ENCODE data around the gene GOLGA6B. TPM values are rescaled to one million over a fixed set of nuclear protein-coding genes. Genes with fewer than 3 reads are reported as not detected.
"Not testable (repeated sequence)": the region's sequence is repeated elsewhere in the genome, so short reads cannot be mapped to it uniquely, and the experiment has no call there.

GOLGA6B gene
- total and polyA plus RNA-seq, 12 donors, result not detected

DNA sequence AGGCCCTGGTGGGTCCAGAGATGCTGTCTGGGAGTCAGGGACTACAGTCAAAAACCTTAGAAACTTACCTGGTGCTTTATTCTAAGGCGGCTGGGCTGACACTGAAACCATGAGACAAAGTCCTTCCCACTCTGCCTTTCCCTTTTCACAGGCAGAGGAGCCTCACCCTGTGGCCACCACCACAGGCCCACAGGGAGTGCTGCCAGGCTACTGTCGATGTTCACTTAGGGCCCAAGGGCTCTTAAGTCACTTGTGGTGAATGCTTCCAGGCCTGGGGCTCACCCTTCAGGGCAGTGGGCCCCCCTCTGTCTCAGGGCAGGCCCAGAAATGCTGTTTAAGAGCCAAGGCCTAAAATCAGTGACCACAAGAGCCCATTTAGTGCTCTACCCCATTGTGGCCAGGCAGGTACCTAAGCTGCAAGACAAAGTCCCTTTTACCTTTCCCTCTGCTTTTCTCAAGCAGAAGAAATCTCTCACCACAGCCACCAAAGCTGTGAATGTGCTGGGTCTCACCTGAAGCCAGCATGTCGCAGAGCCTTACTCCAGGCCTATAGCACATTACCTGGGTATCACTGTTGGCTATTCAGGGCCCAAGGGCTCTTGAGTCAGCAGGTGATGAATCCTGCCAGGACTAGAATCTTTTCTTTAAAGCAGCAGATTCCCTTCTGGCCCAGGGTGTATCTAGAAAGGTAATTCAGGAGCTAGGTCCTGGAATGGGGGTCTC, 39.5 kb upstream of the GOLGA6B start:
- intact Hi-C loops (cut with DNase I), result no loop called here
- no peaks in the 10 kb centered on the region for H3K9me3 ChIP-seq
- no peak overlapping the region for H3K4me3 ChIP-seq
- WGBS, 2 donors, result 72 to 76% methylated on average over 3 of the region's 3 CpGs
- DNase-seq, result no peak
- H3K27ac ChIP-seq, result no peak overlapping the region
- peaks cover 0 to 10% (median 0%) of the 10 kb centered on the region in 9 donors for H3K4me1 ChIP-seq
- no peaks in the 10 kb centered on the region for H3K36me3 ChIP-seq
- TF ChIP-seq, protein P1, sequence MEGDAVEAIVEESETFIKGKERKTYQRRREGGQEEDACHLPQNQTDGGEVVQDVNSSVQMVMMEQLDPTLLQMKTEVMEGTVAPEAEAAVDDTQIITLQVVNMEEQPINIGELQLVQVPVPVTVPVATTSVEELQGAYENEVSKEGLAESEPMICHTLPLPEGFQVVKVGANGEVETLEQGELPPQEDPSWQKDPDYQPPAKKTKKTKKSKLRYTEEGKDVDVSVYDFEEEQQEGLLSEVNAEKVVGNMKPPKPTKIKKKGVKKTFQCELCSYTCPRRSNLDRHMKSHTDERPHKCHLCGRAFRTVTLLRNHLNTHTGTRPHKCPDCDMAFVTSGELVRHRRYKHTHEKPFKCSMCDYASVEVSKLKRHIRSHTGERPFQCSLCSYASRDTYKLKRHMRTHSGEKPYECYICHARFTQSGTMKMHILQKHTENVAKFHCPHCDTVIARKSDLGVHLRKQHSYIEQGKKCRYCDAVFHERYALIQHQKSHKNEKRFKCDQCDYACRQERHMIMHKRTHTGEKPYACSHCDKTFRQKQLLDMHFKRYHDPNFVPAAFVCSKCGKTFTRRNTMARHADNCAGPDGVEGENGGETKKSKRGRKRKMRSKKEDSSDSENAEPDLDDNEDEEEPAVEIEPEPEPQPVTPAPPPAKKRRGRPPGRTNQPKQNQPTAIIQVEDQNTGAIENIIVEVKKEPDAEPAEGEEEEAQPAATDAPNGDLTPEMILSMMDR (IDR thresholded peaks at IDR 0.05), result no peak
- no peaks in the 10 kb centered on the region for H3K27me3 ChIP-seq
- ATAC-seq, result peak in 1 of 8 donors; percentile 44

DNA sequence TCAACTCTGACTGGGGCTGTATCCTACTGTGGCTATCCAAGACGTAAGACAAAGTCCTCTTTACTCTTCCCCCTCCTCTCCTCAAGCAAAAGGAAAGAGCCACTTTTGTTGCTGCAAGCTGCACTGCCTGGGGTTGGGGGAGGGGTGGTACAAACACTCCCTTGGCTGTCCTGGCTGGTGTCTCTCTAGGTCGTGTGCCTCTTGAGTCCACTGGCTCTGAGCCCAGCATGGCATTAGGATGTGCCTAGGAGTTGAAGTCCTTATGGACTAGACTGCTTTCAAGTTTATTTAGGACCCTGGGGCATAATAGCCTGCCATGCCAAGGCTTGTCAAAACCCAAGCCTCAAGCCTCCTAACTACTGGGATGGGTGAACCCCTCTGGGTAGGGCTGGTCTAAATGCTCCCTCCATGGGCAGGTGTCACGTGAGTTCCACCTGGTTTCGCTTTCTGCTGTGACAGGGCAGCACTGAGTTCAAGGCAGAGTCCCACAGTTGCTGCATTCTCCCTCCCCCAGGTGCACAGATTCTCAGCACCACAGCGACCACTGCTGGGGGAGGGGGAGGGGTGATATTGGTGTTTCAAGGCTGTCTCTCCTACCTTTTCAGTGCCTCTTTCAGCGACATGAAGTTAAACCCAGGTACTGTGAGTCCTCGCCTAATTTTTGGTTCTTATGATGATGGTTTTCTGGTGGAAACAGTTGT, 38.8 kb upstream of the GOLGA6B start:
- WGBS, 2 donors, result 51 to 54% methylated on average over 6 of the region's 7 CpGs
- peak in 6 of 8 donors; percentile 64 to 91 (median 84) for ATAC-seq
- H3K4me3 ChIP-seq; H3K9me3 ChIP-seq; H3K4me1 ChIP-seq; intact Hi-C loops (cut with DNase I); H3K27me3 ChIP-seq; H3K27ac ChIP-seq; H3K36me3 ChIP-seq: not testable (repeated sequence)
- DNase-seq, result peak; percentile 48 to 60

DNA sequence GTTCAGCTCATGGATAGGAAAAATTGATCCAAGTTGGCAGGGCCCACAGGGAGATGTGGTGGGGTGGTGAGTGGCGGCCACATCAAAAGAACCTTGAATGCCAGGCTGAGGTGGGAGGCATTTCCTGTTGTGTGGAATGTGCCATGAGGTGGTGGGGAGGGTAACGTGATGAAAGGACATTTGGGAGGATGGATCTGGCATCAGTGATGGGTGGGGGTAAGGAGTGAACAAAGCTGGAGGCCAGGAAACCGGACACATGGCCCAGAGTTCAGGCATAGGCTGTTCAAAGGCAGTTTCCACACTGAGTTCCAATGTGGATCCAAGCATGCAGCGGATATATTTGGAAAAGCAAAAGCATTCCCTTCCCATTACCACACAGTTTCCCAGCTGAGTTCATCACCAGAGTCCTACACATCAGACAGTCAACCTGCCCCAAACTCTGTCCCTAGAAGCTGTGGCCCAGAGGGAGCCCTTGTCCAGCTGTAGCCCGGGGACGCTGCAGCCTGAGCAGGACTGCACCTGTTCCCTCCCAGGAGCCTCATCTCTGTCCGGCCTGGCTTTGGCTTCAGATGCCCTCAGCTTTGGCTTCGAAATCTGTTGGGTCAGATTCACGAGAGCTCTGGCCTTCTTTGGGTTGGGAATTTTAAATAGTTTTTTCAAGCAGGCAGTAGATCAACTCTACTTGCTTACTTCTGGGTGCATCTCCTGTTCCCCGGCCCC, 37.8 kb upstream of the GOLGA6B start:
- peaks cover 0 to 10% (median 0%) of the 10 kb centered on the region in 9 donors for H3K4me1 ChIP-seq
- WGBS, 2 donors, result 87 to 88% methylated on average over 10 of the region's 10 CpGs
- intact Hi-C loops (cut with DNase I), result no loop called here
- TF ChIP-seq, protein P1 (IDR thresholded peaks at IDR 0.05), result no peak
- no peaks in the 10 kb centered on the region for H3K9me3 ChIP-seq
- H3K36me3 ChIP-seq, result no peaks in the 10 kb centered on the region
- DNase-seq (no peak), ATAC-seq (no peak)
- H3K27ac ChIP-seq, result no peak overlapping the region
- no peak overlapping the region for H3K4me3 ChIP-seq
- no peaks in the 10 kb centered on the region for H3K27me3 ChIP-seq

DNA sequence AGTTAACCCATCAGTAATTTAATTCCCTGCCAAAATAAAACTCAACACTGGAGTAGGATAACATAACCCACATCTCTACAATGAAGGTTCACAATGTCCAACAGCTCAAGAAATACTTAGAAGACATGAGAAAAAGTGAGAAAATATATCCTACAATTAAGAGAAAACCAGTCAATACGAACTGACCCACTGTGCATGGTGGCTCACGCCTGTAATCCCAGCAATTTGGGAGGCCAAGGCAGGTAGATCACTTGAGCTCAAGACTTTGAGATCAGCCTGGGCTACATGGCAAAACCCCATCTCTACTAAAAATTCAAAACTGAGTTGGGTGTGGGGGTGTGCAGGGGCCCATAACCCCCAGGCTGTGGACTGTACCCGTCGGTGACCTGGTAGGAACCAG, 30.6 kb upstream of the GOLGA6B start:
- H3K4me3 ChIP-seq, H3K36me3 ChIP-seq, DNase-seq, ATAC-seq, H3K4me1 ChIP-seq, H3K9me3 ChIP-seq, H3K27me3 ChIP-seq, H3K27ac ChIP-seq: not testable (repeated sequence)
- intact Hi-C loops (cut with DNase I), result loop anchor here in 1 of 10 donors (10.0 kb wide), 1 partner anchor 1431 kb away; no protein-coding TSS in a partner anchor
- WGBS, 2 donors, result 89 to 93% methylated on average over 4 of the region's 4 CpGs

DNA sequence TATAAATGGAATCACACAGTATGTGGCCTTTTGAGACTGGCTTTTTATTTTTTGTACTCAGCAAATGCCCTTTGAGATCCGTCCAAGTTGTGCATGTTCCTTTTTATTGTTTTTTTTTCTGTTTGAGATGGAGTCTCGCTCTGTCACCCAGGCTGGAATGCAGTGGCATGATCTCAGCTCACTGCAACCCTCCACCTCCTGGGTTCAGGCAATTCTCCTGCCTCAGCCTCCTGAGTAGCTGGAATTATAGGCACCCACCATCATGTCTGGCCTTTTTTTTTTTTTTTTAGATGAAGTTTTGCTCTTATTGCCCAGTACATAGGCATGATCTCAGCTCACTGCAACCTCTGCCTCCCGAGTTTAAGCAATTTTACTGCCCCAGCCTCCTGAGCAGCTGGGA, 28.3 kb upstream of the GOLGA6B start:
- not testable (repeated sequence) for DNase-seq, H3K9me3 ChIP-seq, H3K27me3 ChIP-seq, H3K4me3 ChIP-seq, H3K36me3 ChIP-seq, ATAC-seq, H3K4me1 ChIP-seq, H3K27ac ChIP-seq
- 74 to 79% methylated on average over 3 of the region's 3 CpGs for WGBS, 2 donors
- intact Hi-C loops (cut with DNase I), result loop anchor here in 1 of 10 donors (10.0 kb wide), 1 partner anchor 1429 kb away; no protein-coding TSS in a partner anchor
